GM21723 (cell line): ENCODE data around the gene SMARCA2.
A peak's percentile ranks its signal among the peaks of the same experiment; 100 is the strongest.

Experiments
- ATAC-seq: cut with Tn5 transposase; IDR thresholded peaks from one replicate; pipeline ENCODE4 v1.9.1; 2021; ENCODE audit warnings: mild to moderate bottlenecking, moderate library complexity; ENCODE audit not compliant: unreplicated experiment

The SMARCA2 gene

GRCh38 chr9:2236850-2237249 is 221.7 kb downstream of the SMARCA2 start:
- ATAC-seq: no peak

GRCh38 chr9:2241461-2241835 is 226.3 kb downstream of the SMARCA2 start:
- no peak for ATAC-seq

GRCh38 chr9:2241836-2242741 is 226.9 kb downstream of the SMARCA2 start:
- ATAC-seq: peak; percentile 93

GRCh38 chr9:2242831-2243330 is 227.7 kb downstream of the SMARCA2 start:
- ATAC-seq: no peak
